Measurements from ENCODE around the gene COBLL1.

DNA sequence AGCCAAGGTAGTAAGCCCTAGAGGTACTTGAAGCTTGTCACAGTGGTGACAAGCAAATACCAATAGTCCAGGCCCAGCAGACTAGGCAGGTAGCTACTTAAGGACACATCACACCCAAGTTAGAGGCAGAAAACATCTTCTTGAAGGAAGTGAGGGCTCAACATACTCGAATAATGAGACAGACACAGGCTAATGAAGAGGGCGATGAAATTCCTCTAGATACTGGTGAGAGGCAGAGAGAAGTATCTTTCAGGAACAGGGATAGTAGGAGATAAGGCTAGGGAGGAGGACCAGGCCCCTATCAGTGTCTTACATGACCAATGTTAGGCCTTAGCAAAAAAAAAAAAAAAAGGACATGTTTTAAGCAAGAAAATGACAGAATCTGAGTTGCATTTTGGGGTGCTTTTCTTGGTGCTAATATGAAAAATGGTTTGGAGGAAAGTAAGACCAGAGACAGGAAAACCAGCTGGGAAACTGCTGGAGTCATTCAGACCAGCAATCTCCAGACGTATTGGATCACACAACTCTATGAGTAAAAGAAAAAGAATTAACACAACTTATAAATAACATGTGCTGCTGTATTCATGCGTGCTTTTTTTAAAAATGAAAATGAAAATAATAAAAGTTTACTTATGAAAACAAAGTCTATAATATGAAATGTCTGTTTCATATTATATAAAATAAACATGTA is 37.7 kb downstream of the COBLL1 start:
- TF ChIP-seq POLR2A (IDR thresholded peaks at IDR 0.05; ENCODE audit: low read depth, low read length) (no peak), POLR2AphosphoS5 (IDR thresholded peaks at IDR 0.05; ENCODE audit: low read depth, low read length) (no peak)

Measured in GM12892 (cell line).